Left kidney (tissue), 2 donors: ENCODE data around the gene UIMC1. TPM values are rescaled to one million over a fixed set of nuclear protein-coding genes. Genes with fewer than 3 reads are reported as not detected.
"Not testable (repeated sequence)": the region's sequence is repeated elsewhere in the genome, so short reads cannot be mapped to it uniquely, and the experiment has no call there.

ENCODE experiments used
- DNase-seq: peaks from one replicate; pipeline ENCODE4 v3.0.0-alpha.2; 2013
- polyA plus RNA-seq: library from polyadenylated mRNA; unstranded; fragments of 120-200 nt; gene quantifications from one replicate; pipeline ENCODE4 v1.2.1, GENCODE V29; 2013; ENCODE audit not compliant: insufficient read length

Gene UIMC1
- polyA plus RNA-seq, 1 donor: 50.0 TPM

DNA sequence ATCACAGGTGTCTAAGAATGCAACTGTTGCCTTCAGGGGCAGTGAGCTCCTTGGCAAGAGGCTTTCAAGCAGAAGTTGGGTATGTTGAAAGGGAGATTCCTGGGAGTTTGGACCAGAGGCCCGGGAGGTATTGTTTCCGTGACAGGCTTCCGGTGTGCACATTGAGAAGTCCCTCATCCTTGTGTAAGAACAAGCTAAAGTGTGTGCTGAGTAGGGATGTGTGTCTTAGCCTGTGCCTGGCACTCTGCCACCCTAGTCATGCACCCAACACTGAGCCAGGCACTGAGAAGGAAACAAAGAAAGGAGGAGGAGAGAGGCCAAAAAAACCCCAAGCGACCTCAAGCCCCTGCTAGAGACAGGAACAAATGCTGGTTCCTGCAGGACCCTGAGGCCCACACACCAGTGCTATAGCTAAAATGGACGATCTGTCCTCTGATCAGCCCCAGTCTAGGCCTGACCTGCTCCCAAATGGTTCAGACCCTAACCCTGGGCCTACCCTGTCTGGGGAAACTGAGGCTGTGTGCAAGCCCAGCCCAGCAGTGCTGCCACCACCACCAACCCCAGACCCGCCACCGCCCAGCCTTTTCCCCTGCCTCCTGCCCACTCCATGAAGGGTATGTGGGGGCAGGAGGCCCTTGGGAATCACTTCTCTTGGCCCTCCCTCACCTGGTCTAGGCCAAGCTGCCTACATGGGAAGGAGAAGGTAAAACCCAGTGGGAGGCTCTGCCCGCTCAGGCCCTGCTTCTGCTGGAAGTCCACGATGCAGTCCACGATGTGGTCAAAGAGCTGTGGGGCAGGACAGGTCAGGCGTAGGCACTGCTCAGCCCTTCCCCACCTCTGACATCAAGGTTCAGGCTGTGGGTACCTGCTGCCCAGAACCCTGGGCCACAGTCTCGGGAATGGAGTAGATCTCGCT is 120.0 kb downstream of the UIMC1 start:
- no peak for DNase-seq

DNA sequence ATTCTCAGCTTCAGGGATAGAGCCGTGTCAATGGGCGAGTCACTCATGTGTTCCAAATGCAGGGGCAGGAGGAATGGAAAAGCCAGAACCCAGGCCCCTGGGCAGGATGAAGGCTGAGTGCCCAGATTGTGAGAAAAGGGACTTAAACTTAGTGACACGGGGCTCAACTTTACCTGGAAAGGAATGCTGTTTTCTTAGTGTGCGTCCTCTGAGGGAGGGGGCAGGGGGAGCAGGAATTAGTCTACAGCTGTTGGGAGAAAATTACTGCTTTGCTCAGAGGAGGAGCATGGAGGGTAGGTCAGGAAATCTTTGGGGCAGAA is 122.0 kb downstream of the UIMC1 start:
- no peak for DNase-seq

DNA sequence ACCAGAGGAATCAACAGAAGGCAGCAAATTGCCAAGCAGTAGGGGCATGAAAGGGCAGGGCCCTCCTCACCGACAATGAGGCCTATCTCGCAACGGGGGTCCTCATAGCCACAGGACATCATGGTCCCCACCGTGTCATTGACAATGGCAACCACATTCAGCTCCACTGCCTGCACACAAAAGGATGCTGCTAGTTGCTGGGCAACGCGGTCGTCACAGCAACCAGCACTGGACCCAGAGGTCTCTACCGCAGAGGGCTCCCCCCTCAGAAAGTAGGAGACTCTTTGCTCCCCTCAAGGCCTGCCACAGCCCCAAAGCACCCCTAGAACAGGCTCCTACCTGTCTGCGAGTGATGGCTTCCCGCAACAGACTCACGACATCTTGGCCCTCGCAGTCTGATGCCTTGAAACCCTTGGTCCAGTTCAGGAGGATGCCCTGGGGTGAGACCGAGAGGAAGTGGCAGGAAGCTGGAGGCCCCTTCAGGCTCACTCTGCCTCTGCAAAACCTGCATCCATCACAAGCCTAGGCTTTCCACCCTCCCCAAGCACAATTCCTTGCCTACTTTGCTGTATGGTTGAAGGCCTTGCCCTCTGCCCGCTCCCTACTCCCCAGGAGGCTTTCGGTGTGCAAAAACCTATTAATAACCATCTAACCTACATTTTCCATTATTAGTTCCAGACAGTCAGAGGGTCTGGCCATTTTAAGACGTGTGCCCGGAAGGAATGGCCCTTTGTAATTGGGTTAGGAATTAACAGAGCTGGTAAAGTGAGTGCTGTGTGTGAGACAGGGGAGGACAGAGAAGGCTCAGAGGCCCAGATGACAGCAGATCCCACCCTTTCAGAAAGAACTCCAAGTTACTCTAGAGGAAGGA is 122.6 kb downstream of the UIMC1 start:
- DNase-seq: no peak

DNA sequence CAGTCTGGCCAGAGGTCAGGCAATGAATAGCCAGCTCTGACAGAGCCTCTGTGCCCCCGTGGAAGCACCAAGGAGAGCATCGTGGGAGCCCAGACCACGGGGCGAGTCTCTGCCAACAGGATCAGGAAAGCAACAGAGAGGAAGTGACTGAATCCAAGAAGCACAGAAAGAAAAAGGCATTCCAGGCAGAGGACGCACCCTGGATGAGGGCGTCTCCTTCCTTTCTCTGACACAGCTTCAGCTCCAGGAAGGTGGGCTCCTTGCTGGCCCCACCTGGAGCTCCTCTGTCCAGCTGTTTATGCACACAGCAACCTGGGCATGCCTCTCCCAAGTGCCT is 124.0 kb downstream of the UIMC1 start:
- no peak for DNase-seq

GRCh38 chr5:176881816-176882566 is 124.6 kb downstream of the UIMC1 start:
- no peak for DNase-seq

DNA sequence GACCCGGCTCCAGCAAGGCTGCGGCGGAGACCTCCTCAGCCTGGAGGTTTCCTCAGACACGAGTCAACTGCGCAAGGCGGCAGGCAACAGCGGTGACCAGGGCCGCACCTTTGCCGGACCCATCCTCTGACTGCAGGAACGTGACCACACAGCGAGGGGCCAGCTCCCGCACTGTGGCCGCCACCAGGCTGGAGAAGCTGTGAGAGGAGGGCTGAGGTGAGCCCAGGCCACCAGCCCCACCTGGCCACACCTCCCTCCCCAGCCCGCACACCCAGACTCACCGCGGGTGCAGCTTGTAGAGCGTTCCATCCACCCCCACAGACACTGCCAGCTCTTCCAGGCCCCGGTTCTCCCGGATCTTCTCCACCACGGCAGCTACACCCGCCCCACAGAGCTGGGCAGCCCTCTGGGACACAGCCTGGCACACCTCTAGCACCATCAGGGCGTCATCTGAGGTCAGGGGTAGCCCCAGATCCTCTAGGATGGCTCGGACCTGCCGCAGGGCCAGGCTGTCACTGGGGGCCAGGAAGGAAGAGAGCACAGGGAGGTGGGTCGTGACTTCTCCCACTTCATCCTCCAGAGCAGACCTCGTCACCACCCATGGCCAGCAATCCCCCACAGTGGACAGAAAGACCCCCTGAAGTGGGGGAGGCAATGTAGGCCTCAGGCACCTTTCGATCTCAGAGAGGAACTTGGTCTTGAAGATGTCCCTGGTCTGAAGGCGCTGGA is 125.4 kb downstream of the UIMC1 start:
- DNase-seq: no peak

DNA sequence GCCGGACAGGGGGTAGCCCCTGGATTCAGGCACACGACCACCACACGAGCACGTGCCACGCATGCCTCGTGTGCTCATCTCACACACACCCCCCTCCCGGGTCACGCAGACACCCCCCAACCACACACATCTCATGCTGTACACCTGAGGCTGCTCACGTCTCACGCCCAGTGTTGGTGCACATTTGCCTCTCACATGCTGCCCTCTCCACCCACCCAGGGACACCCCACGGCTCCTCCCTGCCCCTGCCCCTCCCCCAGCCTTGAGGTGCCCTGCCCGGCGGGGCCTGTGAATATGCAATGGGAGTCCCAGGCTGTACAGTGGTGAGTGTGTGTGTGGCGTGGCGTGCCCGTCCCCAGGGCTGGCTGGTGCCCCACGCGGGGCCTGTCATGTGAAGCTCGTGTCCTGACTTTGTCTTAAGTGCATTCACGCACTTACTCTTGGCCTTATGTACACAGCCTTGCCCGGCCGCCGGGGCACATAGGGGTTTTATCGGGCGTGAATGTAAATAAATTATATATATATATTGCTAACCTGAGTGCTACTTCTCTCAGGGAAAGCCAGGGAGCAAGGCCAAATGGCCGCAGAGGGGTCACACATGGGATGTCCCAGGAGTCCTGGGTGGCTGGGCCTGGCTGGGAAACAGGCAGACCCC is 126.1 kb downstream of the UIMC1 start:
- no peak for DNase-seq

DNA sequence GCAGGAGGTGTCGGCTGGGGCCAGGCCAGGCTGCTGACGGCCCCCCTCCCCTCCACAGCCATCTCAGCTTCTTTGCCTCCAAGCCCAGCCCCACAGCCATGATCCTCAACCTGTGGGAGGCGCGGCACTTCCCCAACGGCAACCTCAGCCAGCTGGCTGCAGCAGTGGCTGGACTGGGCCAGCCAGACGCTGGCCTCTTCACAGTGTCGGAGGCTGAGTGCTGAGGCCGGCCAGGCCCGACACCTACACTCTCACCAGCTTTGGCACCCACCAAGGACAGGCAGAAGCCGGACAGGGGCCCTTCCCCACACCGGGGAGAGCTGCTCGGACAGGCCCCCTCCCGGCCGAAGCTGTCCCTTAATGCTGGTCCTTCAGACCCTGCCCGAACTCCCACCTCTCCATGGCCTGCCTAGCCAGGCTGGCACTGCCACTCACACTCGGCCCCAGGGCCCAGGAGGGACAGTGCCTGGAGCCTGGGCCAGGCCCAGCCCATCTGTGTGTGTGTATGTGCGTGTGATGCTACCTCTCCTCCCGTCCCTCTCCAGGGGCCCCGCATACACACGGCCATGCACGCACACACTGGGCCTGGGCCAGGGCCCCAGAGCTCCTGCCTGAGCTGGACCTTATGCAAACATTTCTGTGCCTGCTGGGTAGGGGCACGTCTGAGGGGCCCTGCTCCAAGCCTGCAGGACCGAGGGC is 126.8 kb downstream of the UIMC1 start:
- DNase-seq: no peak

- DNase-seq: no peak
Measured at GRCh38 chr5:176878906-176879662, 127.5 kb downstream of the UIMC1 start.

DNA sequence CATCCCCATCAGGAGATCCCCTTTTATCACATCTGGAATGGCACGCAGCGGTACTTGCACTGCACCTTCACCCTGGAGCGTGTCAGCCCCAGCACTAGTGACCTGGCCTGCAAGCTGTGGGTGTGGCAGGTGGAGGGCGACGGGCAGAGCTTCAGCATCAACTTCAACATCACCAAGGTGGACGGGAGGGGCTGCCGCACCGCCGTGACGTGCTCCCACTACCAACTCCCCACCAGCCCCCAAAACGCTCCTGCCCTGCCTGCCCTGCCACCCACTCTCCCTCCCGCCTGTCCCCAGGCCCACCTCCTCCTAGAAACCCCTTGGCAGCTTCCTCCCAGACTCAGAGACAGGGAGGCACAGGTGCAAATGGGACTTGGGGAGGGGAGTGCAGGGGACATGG is 128.1 kb downstream of the UIMC1 start:
- DNase-seq: no peak

GRCh38 chr5:176877793-176878331 is 128.7 kb downstream of the UIMC1 start:
- no peak for DNase-seq

- no peak for DNase-seq
Measured at GRCh38 chr5:176876506-176877431, 129.8 kb downstream of the UIMC1 start.

DNA sequence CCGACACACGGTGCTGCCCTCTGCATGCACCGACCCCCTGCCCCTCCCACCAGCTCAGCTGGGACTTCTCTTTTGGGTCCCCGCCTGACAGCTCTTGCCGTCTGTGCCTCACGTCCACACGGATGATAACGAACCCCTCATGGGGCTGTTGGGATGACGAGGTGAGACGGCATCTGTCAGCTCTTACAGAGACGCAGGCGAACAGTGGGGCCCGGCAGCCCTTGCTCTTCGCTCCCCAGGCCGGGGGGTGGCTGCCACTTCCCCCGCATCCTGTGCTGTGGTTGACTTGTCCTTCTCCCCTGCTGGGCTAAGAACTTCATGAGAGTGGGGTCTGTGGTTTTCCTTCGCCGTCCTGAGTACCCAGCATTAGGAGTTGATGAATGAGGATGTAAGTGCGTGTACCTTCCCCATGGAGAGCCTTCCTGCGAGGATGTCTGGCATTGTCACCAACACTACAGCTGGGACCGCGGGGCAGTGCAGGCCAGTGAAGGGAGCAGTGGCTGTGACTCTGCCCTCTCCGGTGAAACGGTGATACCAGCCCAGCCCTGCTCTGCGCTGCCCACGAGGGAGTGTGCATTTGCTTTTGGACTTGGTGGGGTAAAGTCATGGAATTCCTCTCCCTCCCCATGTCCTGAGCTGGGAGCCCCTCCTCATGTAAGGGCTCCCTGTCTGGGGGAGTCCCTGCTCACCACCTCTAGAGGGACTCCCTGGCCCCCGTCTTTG is 130.6 kb downstream of the UIMC1 start:
- DNase-seq: no peak

DNA sequence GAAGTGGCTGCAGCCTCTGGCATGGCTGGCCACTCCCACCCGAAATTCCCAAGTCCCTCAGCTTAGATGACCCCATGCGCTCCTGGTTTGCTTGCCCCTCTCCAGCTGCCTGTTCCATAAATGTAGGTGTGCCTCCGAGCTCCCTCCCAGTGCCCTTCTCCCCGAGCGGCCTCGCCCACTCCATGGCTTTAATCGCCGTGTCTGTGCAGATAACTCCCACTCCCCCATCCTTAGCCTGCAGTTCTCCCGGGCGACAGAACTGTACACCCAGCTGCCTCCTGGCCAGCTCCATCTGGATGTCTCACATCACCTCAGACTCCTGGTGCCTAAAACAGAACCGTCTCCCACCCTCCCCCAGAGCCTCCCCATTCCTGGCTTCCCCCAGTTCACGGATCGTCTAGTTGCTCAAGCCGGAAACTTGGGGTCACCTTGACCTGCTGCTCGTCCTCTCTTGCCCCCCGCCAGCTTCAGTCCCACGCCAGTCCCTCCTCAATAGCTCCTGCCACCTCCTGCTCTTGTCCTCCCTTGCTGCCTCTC is 131.5 kb downstream of the UIMC1 start:
- no peak for DNase-seq

DNA sequence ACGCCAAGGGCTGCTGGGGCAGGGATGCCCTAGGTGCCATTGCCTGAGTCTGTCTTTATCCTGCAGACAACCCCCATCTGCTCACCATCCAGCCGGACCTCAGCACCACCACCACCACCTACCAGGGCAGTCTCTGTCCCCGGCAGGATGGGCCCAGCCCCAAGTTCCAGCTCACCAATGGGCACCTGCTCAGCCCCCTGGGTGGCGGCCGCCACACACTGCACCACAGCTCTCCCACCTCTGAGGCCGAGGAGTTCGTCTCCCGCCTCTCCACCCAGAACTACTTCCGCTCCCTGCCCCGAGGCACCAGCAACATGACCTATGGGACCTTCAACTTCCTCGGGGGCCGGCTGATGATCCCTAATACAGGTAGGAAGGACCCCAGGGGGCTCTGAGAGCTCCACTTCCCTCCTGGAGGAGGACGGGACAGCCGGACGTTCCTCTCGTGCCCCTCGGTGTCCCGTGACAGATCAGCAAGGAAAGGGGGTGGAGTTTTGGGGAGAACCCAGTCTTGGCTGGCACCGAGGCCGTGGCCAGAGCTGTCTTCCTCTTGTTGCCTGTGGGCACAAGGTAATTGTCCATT is 132.3 kb downstream of the UIMC1 start:
- DNase-seq: no peak

GRCh38 chr5:176873541-176874172 is 132.9 kb downstream of the UIMC1 start:
- no peak for DNase-seq

- not testable (repeated sequence) for DNase-seq
Measured at GRCh38 chr5:176873011-176873410, 133.6 kb downstream of the UIMC1 start.
